Astrocyte (in vitro differentiated cells and primary cell): ENCODE results near the gene SEMA6B. TPM values are rescaled to one million over a fixed set of nuclear protein-coding genes. Genes with fewer than 3 reads are reported as not detected.

Experiments used
- DNase-seq: peaks from one replicate; pipeline ENCODE4 v3.0.0-alpha.2; 2010; ENCODE audit warnings: low read depth
- FAIRE-seq: peaks from 2 replicates; lab custom pipeline; 2011; peaks lifted over from hg19 to GRCh38; lab: Jason Lieb, UNC
- H2AFZ ChIP-seq: 2 replicates; pipeline ENCODE4 v1.6.0; 2012; ENCODE audit warnings: low read depth, low read length, inconsistent platforms
- H3K27ac ChIP-seq: 2 replicates; pipeline ENCODE4 v1.5.1; 2011; ENCODE audit warnings: low read depth, low read length, inconsistent platforms
- H3K27me3 ChIP-seq: 2 replicates; pipeline ENCODE4 v1.6.0; 2011; ENCODE audit warnings: low read length, inconsistent platforms; ENCODE audit not compliant: insufficient read depth
- H3K36me3 ChIP-seq: 2 replicates; pipeline ENCODE4 v1.5.1; 2011; ENCODE audit warnings: low read length, inconsistent platforms; ENCODE audit not compliant: insufficient read depth
- H3K4me1 ChIP-seq: 2 replicates; pipeline ENCODE4 v1.5.1; 2011; ENCODE audit warnings: low read length, inconsistent platforms; ENCODE audit not compliant: insufficient read depth
- H3K4me2 ChIP-seq: 2 replicates; pipeline ENCODE4 v1.6.0; 2012; ENCODE audit warnings: low read length, inconsistent platforms
- H3K4me3 ChIP-seq: 2 replicates; pipeline ENCODE4 v1.5.1; 2011; ENCODE audit warnings: low read depth, mild to moderate bottlenecking, low read length, inconsistent platforms; ENCODE audit not compliant: insufficient read depth
- H3K79me2 ChIP-seq: 2 replicates; pipeline ENCODE4 v1.6.0; 2012; ENCODE audit warnings: mild to moderate bottlenecking, low read length, inconsistent platforms; ENCODE audit not compliant: insufficient read depth
- H3K9ac ChIP-seq: 2 replicates; pipeline ENCODE4 v1.6.0; 2012; ENCODE audit warnings: mild to moderate bottlenecking, low read length, inconsistent platforms
- H3K9me3 ChIP-seq: 2 replicates; pipeline ENCODE4 v1.5.1; 2012; ENCODE audit warnings: low read depth, mild to moderate bottlenecking, low read length, inconsistent platforms; ENCODE audit not compliant: insufficient read depth
- H4K20me1 ChIP-seq: 2 replicates; pipeline ENCODE4 v1.6.0; 2012; ENCODE audit warnings: low read length, inconsistent platforms; ENCODE audit not compliant: insufficient read depth
- H3K27ac Mint-ChIP-seq: one replicate; pipeline ENCODE4 v1.8.0; 2021; ENCODE audit warnings: mild to moderate bottlenecking, mixed read lengths; ENCODE audit not compliant: unreplicated experiment
- H3K27me3 Mint-ChIP-seq: one replicate; pipeline ENCODE4 v1.8.0; 2021; ENCODE audit warnings: low read depth, mixed read lengths; ENCODE audit not compliant: unreplicated experiment
- H3K36me3 Mint-ChIP-seq: one replicate; pipeline ENCODE4 v1.8.0; 2021; ENCODE audit warnings: low read depth, mixed read lengths; ENCODE audit not compliant: unreplicated experiment
- H3K4me1 Mint-ChIP-seq: one replicate; pipeline ENCODE4 v1.8.0; 2021; ENCODE audit warnings: low read depth, mixed read lengths; ENCODE audit not compliant: unreplicated experiment
- H3K4me3 Mint-ChIP-seq: one replicate; pipeline ENCODE4 v1.8.0; 2021; ENCODE audit warnings: mild to moderate bottlenecking, moderate library complexity, mixed read lengths; ENCODE audit not compliant: unreplicated experiment
- H3K9me3 Mint-ChIP-seq: one replicate; pipeline ENCODE4 v1.8.0; 2021; ENCODE audit warnings: mild to moderate bottlenecking, mixed read lengths; ENCODE audit not compliant: unreplicated experiment
- EZH2 ChIP-seq: IDR thresholded peaks from 2 replicates; pipeline ENCODE4 v1.6.1; 2012; ENCODE audit warnings: mild to moderate bottlenecking, low read length, inconsistent platforms; ENCODE audit not compliant: insufficient read depth
- total RNA-seq: library from RNA; stranded (reverse); gene quantifications from 2 replicates; pipeline ENCODE4 v1.2.1, GENCODE V29; 2021
- TF ChIP-seq, protein P1 (sequence below): IDR thresholded peaks from 2 replicates; pipeline ENCODE4 v1.5.1; 2011; ENCODE audit warnings: low read depth, mild to moderate bottlenecking, inconsistent platforms, low read length, moderate library complexity; ENCODE audit not compliant: insufficient read depth

SEMA6B gene
- total RNA-seq, 1 donor from 2014 or later: 14.3 TPM

DNA sequence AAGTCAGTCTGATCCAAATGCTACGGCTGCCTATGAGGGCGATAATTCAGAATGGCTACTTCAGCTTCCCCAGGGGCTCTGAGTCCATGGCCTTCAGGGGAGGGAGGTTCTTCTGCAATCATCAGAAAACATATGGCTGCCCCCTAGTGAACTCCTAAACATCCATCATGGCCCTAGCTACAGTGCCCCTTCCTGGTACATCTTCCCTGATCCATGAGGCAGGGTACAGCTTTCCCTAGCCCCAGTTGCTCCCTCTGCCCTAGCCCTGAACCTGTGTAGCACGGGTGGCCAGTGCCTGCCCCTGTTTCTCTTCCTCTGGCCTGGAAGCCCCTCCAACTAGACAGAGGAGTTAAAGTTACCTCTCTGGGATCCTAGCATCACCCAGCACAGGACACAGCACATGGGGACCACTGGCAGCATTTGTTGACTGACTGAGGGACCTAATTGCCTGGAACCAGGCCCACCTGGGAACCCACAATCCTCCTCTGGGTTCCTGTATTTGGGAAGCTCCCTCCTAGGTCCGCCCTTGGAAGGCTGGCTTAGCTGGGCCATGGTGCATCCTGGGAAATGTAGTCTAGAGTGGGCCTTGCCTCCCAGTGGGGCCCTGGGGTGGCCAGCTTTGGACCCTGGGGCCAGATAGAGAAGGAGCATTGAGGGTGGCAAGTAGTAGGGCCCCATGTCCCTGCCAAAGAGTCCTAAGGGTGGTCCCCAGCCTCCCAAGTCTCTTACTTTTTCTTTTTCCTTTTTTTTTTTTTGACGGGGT lies 17.7 kb upstream of the SEMA6B start:
- Histone ChIP-seq H2AFZ (no peak overlapping the region), H3K4me1 (peaks cover 12% of the 10 kb centered on the region), H4K20me1 (no peaks in the 10 kb centered on the region), H3K79me2 (no peaks in the 10 kb centered on the region), H3K4me2 (no peak overlapping the region), H3K27ac (no peak overlapping the region), H3K9me3 (no peaks in the 10 kb centered on the region), H3K36me3 (no peaks in the 10 kb centered on the region), H3K9ac (no peak overlapping the region), H3K27me3 (peaks cover 25% of the 10 kb centered on the region), H3K4me3 (no peak overlapping the region)
- DNase-seq (no peak), FAIRE-seq (no peak)
- Mint-ChIP-seq H3K27me3 (peaks cover 11% of the 10 kb centered on the region), H3K9me3 (no peaks in the 10 kb centered on the region), H3K27ac (no peak overlapping the region), H3K36me3 (peaks cover 2% of the 10 kb centered on the region), H3K4me1 (peaks cover 6% of the 10 kb centered on the region), H3K4me3 (no peak overlapping the region)
- no peak for TF ChIP-seq EZH2
- TF ChIP-seq, protein P1, sequence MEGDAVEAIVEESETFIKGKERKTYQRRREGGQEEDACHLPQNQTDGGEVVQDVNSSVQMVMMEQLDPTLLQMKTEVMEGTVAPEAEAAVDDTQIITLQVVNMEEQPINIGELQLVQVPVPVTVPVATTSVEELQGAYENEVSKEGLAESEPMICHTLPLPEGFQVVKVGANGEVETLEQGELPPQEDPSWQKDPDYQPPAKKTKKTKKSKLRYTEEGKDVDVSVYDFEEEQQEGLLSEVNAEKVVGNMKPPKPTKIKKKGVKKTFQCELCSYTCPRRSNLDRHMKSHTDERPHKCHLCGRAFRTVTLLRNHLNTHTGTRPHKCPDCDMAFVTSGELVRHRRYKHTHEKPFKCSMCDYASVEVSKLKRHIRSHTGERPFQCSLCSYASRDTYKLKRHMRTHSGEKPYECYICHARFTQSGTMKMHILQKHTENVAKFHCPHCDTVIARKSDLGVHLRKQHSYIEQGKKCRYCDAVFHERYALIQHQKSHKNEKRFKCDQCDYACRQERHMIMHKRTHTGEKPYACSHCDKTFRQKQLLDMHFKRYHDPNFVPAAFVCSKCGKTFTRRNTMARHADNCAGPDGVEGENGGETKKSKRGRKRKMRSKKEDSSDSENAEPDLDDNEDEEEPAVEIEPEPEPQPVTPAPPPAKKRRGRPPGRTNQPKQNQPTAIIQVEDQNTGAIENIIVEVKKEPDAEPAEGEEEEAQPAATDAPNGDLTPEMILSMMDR: no peak

DNA sequence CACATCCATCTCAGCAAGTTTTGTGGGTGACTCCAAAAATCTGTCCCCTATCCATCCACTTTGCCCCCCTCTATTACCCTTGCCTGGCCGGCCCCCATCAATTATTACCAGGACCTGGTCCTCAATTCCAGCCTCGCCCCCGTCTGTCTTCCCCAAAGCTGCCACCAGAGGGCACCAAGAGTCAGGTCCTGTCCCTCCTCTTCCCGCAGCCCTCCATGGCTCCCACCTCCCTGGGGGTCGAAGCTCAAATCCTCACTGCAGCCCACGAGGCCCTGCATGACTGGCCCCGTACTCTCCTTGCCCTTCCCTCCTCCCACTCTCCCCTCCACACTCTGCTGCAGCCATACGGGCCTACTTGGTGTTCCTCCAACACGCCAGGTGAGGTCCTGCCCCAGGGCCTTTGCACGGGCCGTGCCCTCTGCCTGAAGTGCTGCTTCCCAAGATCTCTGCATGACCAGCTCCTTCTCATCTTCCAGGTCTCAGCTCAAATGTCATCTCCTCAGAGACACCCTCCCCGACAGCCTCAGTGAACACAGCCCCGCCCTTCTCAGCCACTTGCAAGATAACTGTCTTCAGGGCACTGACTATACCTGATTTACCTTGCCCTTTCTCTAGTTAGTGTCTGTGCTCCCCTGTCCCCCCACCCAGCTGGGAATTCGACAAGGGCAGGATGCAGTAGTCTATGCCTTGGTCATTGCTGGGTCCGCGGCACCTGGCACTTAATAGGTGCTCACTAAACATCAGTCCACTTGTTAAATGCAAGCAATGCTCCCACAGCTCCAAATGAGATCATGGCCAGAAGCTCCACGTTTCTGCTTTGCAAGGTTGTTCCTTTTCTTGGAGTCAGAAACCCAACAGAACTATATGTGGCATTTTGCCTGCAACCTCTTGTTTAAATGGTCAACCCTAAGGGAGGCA lies 16.8 kb upstream of the SEMA6B start:
- peaks cover 7% of the 10 kb centered on the region for H3K27me3 Mint-ChIP-seq
- Histone ChIP-seq H3K9me3 (no peaks in the 10 kb centered on the region), H3K27me3 (peaks cover 20% of the 10 kb centered on the region), H3K4me3 (no peak overlapping the region), H3K4me1 (peaks cover 12% of the 10 kb centered on the region), H3K9ac (peak overlapping the region; percentile 62), H3K4me2 (peak overlapping the region; percentile 73), H2AFZ (no peak overlapping the region), H3K27ac (peak overlapping the region; percentile 69), H3K36me3 (no peaks in the 10 kb centered on the region), H3K79me2 (no peaks in the 10 kb centered on the region), H4K20me1 (no peaks in the 10 kb centered on the region)
- peak; percentile 39 for TF ChIP-seq EZH2
- TF ChIP-seq, protein P1: peak; percentile 48
- DNase-seq (peak; percentile 17), FAIRE-seq (no peak)
- H3K4me3 Mint-ChIP-seq: peak overlapping the region; percentile 67
- peaks cover 6% of the 10 kb centered on the region for H3K4me1 Mint-ChIP-seq
- H3K36me3 Mint-ChIP-seq: peaks cover 2% of the 10 kb centered on the region
- H3K27ac Mint-ChIP-seq: peak overlapping the region; percentile 92
- no peaks in the 10 kb centered on the region for H3K9me3 Mint-ChIP-seq
